Coronary artery (tissue), 2 donors: ENCODE data around the gene ALG14.

ENCODE experiments used
- DNase-seq: peaks from one replicate; pipeline ENCODE4 v3.0.0-alpha.2; 2017; ENCODE audit warnings: low spot score
- H3K27ac ChIP-seq, 2 donors: fragments of 200-600 bp; sonication (generic); one replicate each; pipeline ENCODE4 v1.5.1; 2016 to 2019
- H3K4me3 ChIP-seq: fragments of 200-600 bp; sonication (generic); 2 replicates; pipeline ENCODE4 v1.5.1; 2016; ENCODE audit warnings: mild to moderate bottlenecking, moderate library complexity
- CTCF ChIP-seq: fragments of 200-600 bp; sonication (generic); IDR thresholded peaks from one replicate; pipeline ENCODE4 v1.5.1; 2019; ENCODE audit warnings: antibody characterized with exemption

ALG14 gene

GRCh38 chr1:95072117-95072516 lies 634 bp downstream of the ALG14 start:
- Histone ChIP-seq H3K4me3 (peak overlapping the region; percentile 74), H3K27ac (peak overlapping the region; percentile 86 to 90)
- DNase-seq: no peak
- TF ChIP-seq CTCF: no peak

GRCh38 chr1:95071539-95071938 lies 1.2 kb downstream of the ALG14 start:
- no peak for TF ChIP-seq CTCF
- no peak overlapping the region for H3K27ac ChIP-seq
- no peak for DNase-seq

GRCh38 chr1:95069710-95070093 lies 3.0 kb downstream of the ALG14 start:
- no peak for DNase-seq
- no peak overlapping the region for H3K4me3 ChIP-seq
- H3K27ac ChIP-seq: no peak overlapping the region
- TF ChIP-seq CTCF: no peak

More at GRCh38 chr1:95071539-95071938, 1.2 kb downstream of the ALG14 start:
- peak overlapping the region; percentile 74 for H3K4me3 ChIP-seq

GRCh38 chr1:95068956-95069709 lies 3.6 kb downstream of the ALG14 start:
- DNase-seq: no peak
- Histone ChIP-seq H3K27ac (no peak overlapping the region), H3K4me3 (no peak overlapping the region)
- no peak for TF ChIP-seq CTCF

GRCh38 chr1:95067568-95067967 lies 5.2 kb downstream of the ALG14 start:
- TF ChIP-seq CTCF: no peak
- Histone ChIP-seq H3K27ac (no peak overlapping the region), H3K4me3 (no peak overlapping the region)
- DNase-seq: no peak

- TF ChIP-seq CTCF: no peak
- no peak overlapping the region for H3K27ac ChIP-seq
- no peak overlapping the region for H3K4me3 ChIP-seq
- no peak for DNase-seq
Observed at GRCh38 chr1:95067062-95067461, 5.7 kb downstream of the ALG14 start.

- Histone ChIP-seq H3K27ac (no peak overlapping the region), H3K4me3 (no peak overlapping the region)
- DNase-seq: no peak
- TF ChIP-seq CTCF: no peak
Observed at GRCh38 chr1:95061445-95062006, 11.2 kb downstream of the ALG14 start.
